ENCODE data around the gene FRMD8. TPM values are rescaled to one million over a fixed set of nuclear protein-coding genes. Genes with fewer than 3 reads are reported as not detected.

FRMD8 gene
- total and polyA plus RNA-seq, 9 of the 15 experiments (the other 6 are each of a cell fraction or from before 2014, with no cell fraction given), result 4.5 to 54.5 (median 15.8) TPM

DNA sequence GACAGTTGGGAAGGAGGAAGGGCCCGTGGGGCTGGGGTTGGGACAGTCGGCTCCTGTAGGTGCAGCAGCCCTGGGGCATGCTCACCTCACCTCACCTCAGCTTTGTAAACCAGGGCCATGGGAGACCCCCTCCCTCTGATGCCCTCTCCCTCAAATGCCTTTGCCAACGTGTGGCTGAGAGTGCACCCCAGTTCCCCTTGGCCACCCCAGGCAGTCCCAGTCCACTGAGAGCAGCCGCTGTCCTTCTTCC lies 31.9 kb downstream of the FRMD8 start (continued):
- TF ChIP-seq, protein P1, sequence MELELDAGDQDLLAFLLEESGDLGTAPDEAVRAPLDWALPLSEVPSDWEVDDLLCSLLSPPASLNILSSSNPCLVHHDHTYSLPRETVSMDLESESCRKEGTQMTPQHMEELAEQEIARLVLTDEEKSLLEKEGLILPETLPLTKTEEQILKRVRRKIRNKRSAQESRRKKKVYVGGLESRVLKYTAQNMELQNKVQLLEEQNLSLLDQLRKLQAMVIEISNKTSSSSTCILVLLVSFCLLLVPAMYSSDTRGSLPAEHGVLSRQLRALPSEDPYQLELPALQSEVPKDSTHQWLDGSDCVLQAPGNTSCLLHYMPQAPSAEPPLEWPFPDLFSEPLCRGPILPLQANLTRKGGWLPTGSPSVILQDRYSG (tag; conservative IDR thresholded peaks at IDR 0.05; ENCODE audit: low read depth), result no peak
- TF ChIP-seq HDAC6 (IDR thresholded peaks at IDR 0.05; ENCODE audit: low read depth, low read length), result no peak
- TF ChIP-seq, protein P2, sequence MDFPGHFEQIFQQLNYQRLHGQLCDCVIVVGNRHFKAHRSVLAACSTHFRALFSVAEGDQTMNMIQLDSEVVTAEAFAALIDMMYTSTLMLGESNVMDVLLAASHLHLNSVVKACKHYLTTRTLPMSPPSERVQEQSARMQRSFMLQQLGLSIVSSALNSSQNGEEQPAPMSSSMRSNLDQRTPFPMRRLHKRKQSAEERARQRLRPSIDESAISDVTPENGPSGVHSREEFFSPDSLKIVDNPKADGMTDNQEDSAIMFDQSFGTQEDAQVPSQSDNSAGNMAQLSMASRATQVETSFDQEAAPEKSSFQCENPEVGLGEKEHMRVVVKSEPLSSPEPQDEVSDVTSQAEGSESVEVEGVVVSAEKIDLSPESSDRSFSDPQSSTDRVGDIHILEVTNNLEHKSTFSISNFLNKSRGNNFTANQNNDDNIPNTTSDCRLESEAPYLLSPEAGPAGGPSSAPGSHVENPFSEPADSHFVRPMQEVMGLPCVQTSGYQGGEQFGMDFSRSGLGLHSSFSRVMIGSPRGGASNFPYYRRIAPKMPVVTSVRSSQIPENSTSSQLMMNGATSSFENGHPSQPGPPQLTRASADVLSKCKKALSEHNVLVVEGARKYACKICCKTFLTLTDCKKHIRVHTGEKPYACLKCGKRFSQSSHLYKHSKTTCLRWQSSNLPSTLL (IDR thresholded peaks at IDR 0.05), result no peak
- TF ChIP-seq NCOR1 (IDR thresholded peaks at IDR 0.05), result no peak
- TF ChIP-seq ZNF282 (CRISPR knock-in tag; IDR thresholded peaks at IDR 0.05), result no peak
- TF ChIP-seq MBD2 (IDR thresholded peaks at IDR 0.05; ENCODE audit: borderline replicate concordance, low read depth), result no peak
- TF ChIP-seq, protein P3, sequence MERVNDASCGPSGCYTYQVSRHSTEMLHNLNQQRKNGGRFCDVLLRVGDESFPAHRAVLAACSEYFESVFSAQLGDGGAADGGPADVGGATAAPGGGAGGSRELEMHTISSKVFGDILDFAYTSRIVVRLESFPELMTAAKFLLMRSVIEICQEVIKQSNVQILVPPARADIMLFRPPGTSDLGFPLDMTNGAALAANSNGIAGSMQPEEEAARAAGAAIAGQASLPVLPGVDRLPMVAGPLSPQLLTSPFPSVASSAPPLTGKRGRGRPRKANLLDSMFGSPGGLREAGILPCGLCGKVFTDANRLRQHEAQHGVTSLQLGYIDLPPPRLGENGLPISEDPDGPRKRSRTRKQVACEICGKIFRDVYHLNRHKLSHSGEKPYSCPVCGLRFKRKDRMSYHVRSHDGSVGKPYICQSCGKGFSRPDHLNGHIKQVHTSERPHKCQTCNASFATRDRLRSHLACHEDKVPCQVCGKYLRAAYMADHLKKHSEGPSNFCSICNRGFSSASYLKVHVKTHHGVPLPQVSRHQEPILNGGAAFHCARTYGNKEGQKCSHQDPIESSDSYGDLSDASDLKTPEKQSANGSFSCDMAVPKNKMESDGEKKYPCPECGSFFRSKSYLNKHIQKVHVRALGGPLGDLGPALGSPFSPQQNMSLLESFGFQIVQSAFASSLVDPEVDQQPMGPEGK (CRISPR knock-in tag; IDR thresholded peaks at IDR 0.05; ENCODE audit: borderline replicate concordance), result no peak
- peak; percentile 88 for TF ChIP-seq SMARCA5 (IDR thresholded peaks at IDR 0.05)
- TF ChIP-seq, protein P4, sequence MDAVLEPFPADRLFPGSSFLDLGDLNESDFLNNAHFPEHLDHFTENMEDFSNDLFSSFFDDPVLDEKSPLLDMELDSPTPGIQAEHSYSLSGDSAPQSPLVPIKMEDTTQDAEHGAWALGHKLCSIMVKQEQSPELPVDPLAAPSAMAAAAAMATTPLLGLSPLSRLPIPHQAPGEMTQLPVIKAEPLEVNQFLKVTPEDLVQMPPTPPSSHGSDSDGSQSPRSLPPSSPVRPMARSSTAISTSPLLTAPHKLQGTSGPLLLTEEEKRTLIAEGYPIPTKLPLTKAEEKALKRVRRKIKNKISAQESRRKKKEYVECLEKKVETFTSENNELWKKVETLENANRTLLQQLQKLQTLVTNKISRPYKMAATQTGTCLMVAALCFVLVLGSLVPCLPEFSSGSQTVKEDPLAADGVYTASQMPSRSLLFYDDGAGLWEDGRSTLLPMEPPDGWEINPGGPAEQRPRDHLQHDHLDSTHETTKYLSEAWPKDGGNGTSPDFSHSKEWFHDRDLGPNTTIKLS (IDR thresholded peaks at IDR 0.05; ENCODE audit: borderline replicate concordance, low read depth), result no peak
- no peak for TF ChIP-seq KAT7 (CRISPR knock-in tag; IDR thresholded peaks at IDR 0.05; ENCODE audit: borderline replicate concordance)
- TF ChIP-seq, protein P5, sequence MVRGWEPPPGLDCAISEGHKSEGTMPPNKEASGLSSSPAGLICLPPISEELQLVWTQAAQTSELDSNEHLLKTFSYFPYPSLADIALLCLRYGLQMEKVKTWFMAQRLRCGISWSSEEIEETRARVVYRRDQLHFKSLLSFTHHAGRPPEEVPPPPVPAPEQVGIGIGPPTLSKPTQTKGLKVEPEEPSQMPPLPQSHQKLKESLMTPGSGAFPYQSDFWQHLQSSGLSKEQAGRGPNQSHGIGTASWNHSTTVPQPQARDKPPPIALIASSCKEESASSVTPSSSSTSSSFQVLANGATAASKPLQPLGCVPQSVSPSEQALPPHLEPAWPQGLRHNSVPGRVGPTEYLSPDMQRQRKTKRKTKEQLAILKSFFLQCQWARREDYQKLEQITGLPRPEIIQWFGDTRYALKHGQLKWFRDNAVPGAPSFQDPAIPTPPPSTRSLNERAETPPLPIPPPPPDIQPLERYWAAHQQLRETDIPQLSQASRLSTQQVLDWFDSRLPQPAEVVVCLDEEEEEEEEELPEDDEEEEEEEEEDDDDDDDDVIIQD (CRISPR knock-in tag; IDR thresholded peaks at IDR 0.05), result no peak
- TF ChIP-seq CBX8 (IDR thresholded peaks at IDR 0.05; ENCODE audit: borderline replicate concordance, extremely low read depth, low read depth, low read length, poor library complexity, severe bottlenecking), result no peak
- no peak for TF ChIP-seq DPF2 (IDR thresholded peaks at IDR 0.05)
- no peak for TF ChIP-seq NFE2 (IDR thresholded peaks at IDR 0.05; ENCODE audit: low read depth)
- no peak for TF ChIP-seq HIVEP1 (CRISPR knock-in tag; IDR thresholded peaks at IDR 0.05)
- no peak for TF ChIP-seq LARP7 (IDR thresholded peaks at IDR 0.05)
- no peak for TF ChIP-seq ZNF57 (CRISPR knock-in tag; IDR thresholded peaks at IDR 0.05)
- no peak for TF ChIP-seq ZC3H4 (CRISPR knock-in tag; IDR thresholded peaks at IDR 0.05; ENCODE audit: borderline replicate concordance)
- no peak for TF ChIP-seq KDM1A (IDR thresholded peaks at IDR 0.05)
- no peak for TF ChIP-seq BCOR (IDR thresholded peaks at IDR 0.05)
- no peak for TF ChIP-seq TOE1 (IDR thresholded peaks at IDR 0.05; ENCODE audit: borderline replicate concordance)
- no peak for TF ChIP-seq TOE1 (CRISPR knock-in tag; IDR thresholded peaks at IDR 0.05; ENCODE audit: borderline replicate concordance, low read depth)
- TF ChIP-seq ZNF76 (CRISPR knock-in tag; IDR thresholded peaks at IDR 0.05; ENCODE audit: borderline replicate concordance), result no peak
- no peak for TF ChIP-seq RB1 (IDR thresholded peaks at IDR 0.05; ENCODE audit: low read depth)

Measured in K562 (cell line).